Chondrocyte (in vitro differentiated cells): ENCODE data around the gene SLC5A10. TPM values are rescaled to one million over a fixed set of nuclear protein-coding genes. Genes with fewer than 3 reads are reported as not detected.

Experiments
- DNase-seq: peaks from one replicate; pipeline ENCODE4 v3.0.0; 2021; ENCODE audit warnings: mixed read lengths, low spot score
- H3K27ac Mint-ChIP-seq: one replicate; pipeline ENCODE4 v1.8.0; 2021; ENCODE audit warnings: mild to moderate bottlenecking, moderate library complexity, mixed read lengths; ENCODE audit not compliant: unreplicated experiment
- H3K27me3 Mint-ChIP-seq: 2 replicates; pipeline ENCODE4 v1.8.0; 2021; ENCODE audit warnings: low read depth, mixed read lengths
- H3K36me3 Mint-ChIP-seq: 2 replicates; pipeline ENCODE4 v1.8.0; 2021; ENCODE audit warnings: low read depth, mixed read lengths
- H3K4me1 Mint-ChIP-seq: 2 replicates; pipeline ENCODE4 v1.8.0; 2021; ENCODE audit warnings: low read depth, mild to moderate bottlenecking, mixed read lengths
- H3K4me3 Mint-ChIP-seq: one replicate; pipeline ENCODE4 v1.8.0; 2021; ENCODE audit warnings: mild to moderate bottlenecking, moderate library complexity, mixed read lengths; ENCODE audit not compliant: unreplicated experiment
- H3K9me3 Mint-ChIP-seq: 2 replicates; pipeline ENCODE4 v1.8.0; 2021; ENCODE audit warnings: low read depth, mixed read lengths
- CTCF ChIP-seq: fragments of 200-600 bp; sonication (generic); IDR thresholded peaks from 2 replicates; pipeline ENCODE4 v1.5.0; 2021; ENCODE audit warnings: antibody characterized with exemption, mild to moderate bottlenecking, moderate library complexity
- total RNA-seq: library from RNA; stranded (reverse); gene quantifications from 3 replicates; pipeline ENCODE4 v1.2.1, GENCODE V29; 2021

Gene SLC5A10
- total RNA-seq, 1 donor from 2014 or later = not detected

GRCh38 chr17:18996458-18996857, 44.5 kb downstream of the SLC5A10 start:
- no peak overlapping the region for H3K4me3 Mint-ChIP-seq
- peaks cover 2% of the 10 kb centered on the region for H3K4me1 Mint-ChIP-seq
- peaks cover 9% of the 10 kb centered on the region for H3K36me3 Mint-ChIP-seq
- peaks cover 10% of the 10 kb centered on the region for H3K9me3 Mint-ChIP-seq
- H3K27ac Mint-ChIP-seq = no peak overlapping the region
- no peaks in the 10 kb centered on the region for H3K27me3 Mint-ChIP-seq
- DNase-seq = no peak
- no peak for TF ChIP-seq CTCF

- TF ChIP-seq CTCF = no peak
- H3K27ac Mint-ChIP-seq = no peak overlapping the region
- H3K4me1 Mint-ChIP-seq = peaks cover 11% of the 10 kb centered on the region
- peaks cover 9% of the 10 kb centered on the region for H3K36me3 Mint-ChIP-seq
- no peak overlapping the region for H3K4me3 Mint-ChIP-seq
- no peaks in the 10 kb centered on the region for H3K27me3 Mint-ChIP-seq
- DNase-seq = no peak
- peaks cover 10% of the 10 kb centered on the region for H3K9me3 Mint-ChIP-seq
Observed at GRCh38 chr17:18997650-18998196, 45.8 kb downstream of the SLC5A10 start.

- TF ChIP-seq CTCF = no peak
- Mint-ChIP-seq H3K4me1 (peaks cover 15% of the 10 kb centered on the region), H3K27ac (no peak overlapping the region), H3K27me3 (no peaks in the 10 kb centered on the region), H3K9me3 (peaks cover 10% of the 10 kb centered on the region), H3K36me3 (peaks cover 9% of the 10 kb centered on the region), H3K4me3 (no peak overlapping the region)
- DNase-seq = no peak
Observed at GRCh38 chr17:18999394-18999793, 47.4 kb downstream of the SLC5A10 start.

- no peak overlapping the region for H3K27ac Mint-ChIP-seq
- peaks cover 15% of the 10 kb centered on the region for H3K4me1 Mint-ChIP-seq
- no peak for DNase-seq
- peaks cover 9% of the 10 kb centered on the region for H3K36me3 Mint-ChIP-seq
- H3K9me3 Mint-ChIP-seq = peaks cover 8% of the 10 kb centered on the region
- H3K27me3 Mint-ChIP-seq = no peaks in the 10 kb centered on the region
- no peak overlapping the region for H3K4me3 Mint-ChIP-seq
- TF ChIP-seq CTCF = no peak
Observed at GRCh38 chr17:18999911-19000310, 47.9 kb downstream of the SLC5A10 start.

GRCh38 chr17:19000531-19001325, 48.8 kb downstream of the SLC5A10 start:
- H3K36me3 Mint-ChIP-seq = peaks cover 4% of the 10 kb centered on the region
- H3K4me3 Mint-ChIP-seq = no peak overlapping the region
- no peak overlapping the region for H3K27ac Mint-ChIP-seq
- H3K9me3 Mint-ChIP-seq = peaks cover 3% of the 10 kb centered on the region
- no peak for DNase-seq
- TF ChIP-seq CTCF = no peak
- no peaks in the 10 kb centered on the region for H3K27me3 Mint-ChIP-seq
- peaks cover 15% of the 10 kb centered on the region for H3K4me1 Mint-ChIP-seq
